Upper lobe of right lung (tissue), 1 donor: ENCODE results near the gene CEP68. TPM values are rescaled to one million over a fixed set of nuclear protein-coding genes. Genes with fewer than 3 reads are reported as not detected.

Source experiments
- ATAC-seq: fragments of 200-7000 bp; cut with Tn5 transposase; one replicate; pipeline ENCODE4 v1.9.1; 2020; ENCODE audit warnings: mild to moderate bottlenecking, moderate library complexity
- DNase-seq: peaks from one replicate; pipeline ENCODE4 v3.0.0-alpha.2; 2020
- H3K27ac ChIP-seq: fragments of 200-600 bp; one replicate; pipeline ENCODE4 v1.8.0; 2022
- H3K27me3 ChIP-seq: fragments of 200-600 bp; one replicate; pipeline ENCODE4 v1.8.0; 2022; ENCODE audit warnings: mild to moderate bottlenecking
- H3K36me3 ChIP-seq: fragments of 200-600 bp; one replicate; pipeline ENCODE4 v1.8.0; 2022
- H3K4me1 ChIP-seq: fragments of 200-600 bp; one replicate; pipeline ENCODE4 v1.8.0; 2022
- H3K4me3 ChIP-seq: fragments of 200-600 bp; one replicate; pipeline ENCODE4 v1.8.0; 2022; ENCODE audit warnings: mild to moderate bottlenecking
- H3K9me3 ChIP-seq: fragments of 200-600 bp; one replicate; pipeline ENCODE4 v1.8.0; 2022
- CTCF ChIP-seq: fragments of 200-600 bp; IDR thresholded peaks from one replicate; pipeline ENCODE4 v1.8.0; 2022; ENCODE audit warnings: antibody characterized with exemption
- intact Hi-C: fragments of 100-400 bp; cut with DNase I; formaldehyde crosslinking; loops from one replicate; pipeline ENCODE4 v1.11.0; 2022
- long read RNA-seq: library from polyadenylated mRNA; unstranded; transcript quantifications from one replicate; pipeline ENCODE4 v2.0.0, GENCODE V29; 2021
- total RNA-seq: library from RNA; stranded (reverse); fragmentation: NEBNext Ultra II Directional; extraction: Animal tissue kit (Norgen Biotek cat#: 25700); gene quantifications from one replicate; pipeline ENCODE4 v1.2.1, GENCODE V29; 2021
- donor health status: DM: no; HTN: yes; CAD: no; lungs with severe emphysema.

Gene CEP68
- 16.0 TPM for total RNA-seq
- long read RNA-seq, full-length matches to known transcripts, result 7 of 50 reads
- long read RNA-seq, partial matches to known transcripts, result 20 of 50 reads
- long read RNA-seq, other reads (novel, unspliced or antisense), result 23 of 50 reads

DNA sequence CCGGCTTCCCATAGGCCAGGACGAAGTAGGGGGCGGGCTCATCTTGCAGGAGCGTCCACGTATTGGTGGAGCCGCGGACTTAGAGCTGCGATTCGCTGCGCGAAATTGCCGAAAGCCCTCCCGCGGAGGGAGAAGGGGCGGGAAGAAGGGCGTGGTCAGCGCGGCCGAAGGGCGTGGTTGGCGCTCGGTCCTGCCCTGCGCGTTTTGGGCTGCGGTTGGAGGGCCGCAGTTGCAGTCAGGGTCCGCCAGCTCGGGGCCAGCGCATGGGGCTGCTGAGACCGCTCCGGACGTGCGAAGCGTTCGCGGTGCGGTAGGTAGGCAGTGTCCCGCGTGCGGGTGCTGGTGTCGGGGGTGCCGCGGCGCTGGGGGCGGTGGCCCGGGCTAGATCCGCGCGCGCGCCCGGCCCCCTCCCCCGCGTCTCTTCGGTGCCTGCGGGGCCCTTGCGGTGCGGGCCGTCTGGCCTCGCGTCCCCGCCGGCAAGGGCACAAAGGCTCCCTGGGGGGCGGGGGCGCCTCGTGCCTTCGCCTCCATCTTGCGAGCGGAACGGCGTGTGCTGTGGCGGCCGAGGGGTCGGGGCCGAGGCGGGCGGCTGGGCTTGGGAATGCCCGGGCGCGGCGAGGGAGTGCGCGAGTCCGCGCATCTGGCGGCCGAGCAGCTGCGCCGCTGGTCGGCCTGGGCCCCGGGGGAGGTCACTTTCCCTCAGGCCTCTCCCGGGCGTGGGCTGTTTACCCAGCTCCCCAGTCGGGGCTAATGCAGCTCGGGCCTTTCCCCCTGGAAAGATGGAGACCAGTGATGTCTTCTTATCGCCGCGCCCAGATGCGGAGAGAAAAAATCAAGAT is at the start of gene CEP68:
Gene CEP68, plus strand, starts transcription at position 202 of the 839 bp plus-strand sequence. CDS start 13,029 bp downstream, outside the sequence.
- TF ChIP-seq CTCF, result no peak
- Histone ChIP-seq H3K27me3 (no peaks in the 10 kb centered on the region), H3K27ac (peak within 1 kb of the TSS; percentile 85), H3K4me1 (peaks cover 23% of the 10 kb centered on the region), H3K36me3 (no peaks in the 10 kb centered on the region), H3K4me3 (peak within 1 kb of the TSS; percentile 86), H3K9me3 (no peaks in the 10 kb centered on the region)
- intact Hi-C loops, result no loop called here
- DNase-seq, result peak; percentile 98
- ATAC-seq, result peak; percentile 98

- intact Hi-C loops, result no loop called here
- H3K4me1 ChIP-seq, result peaks cover 6% of the 10 kb centered on the region
- H3K27ac ChIP-seq, result no peak overlapping the region
- ATAC-seq (no peak), DNase-seq (no peak)
- no peak for TF ChIP-seq CTCF
- H3K9me3 ChIP-seq, result no peaks in the 10 kb centered on the region
- no peaks in the 10 kb centered on the region for H3K27me3 ChIP-seq
- no peak overlapping the region for H3K4me3 ChIP-seq
- peaks cover 20% of the 10 kb centered on the region for H3K36me3 ChIP-seq
Observed at GRCh38 chr2:65013776-65014175, 42.4 kb upstream of the CEP68 start.

GRCh38 chr2:65015731-65016130 is 40.5 kb upstream of the CEP68 start:
- no peak for TF ChIP-seq CTCF
- no peak for ATAC-seq
- no peak for DNase-seq

DNA sequence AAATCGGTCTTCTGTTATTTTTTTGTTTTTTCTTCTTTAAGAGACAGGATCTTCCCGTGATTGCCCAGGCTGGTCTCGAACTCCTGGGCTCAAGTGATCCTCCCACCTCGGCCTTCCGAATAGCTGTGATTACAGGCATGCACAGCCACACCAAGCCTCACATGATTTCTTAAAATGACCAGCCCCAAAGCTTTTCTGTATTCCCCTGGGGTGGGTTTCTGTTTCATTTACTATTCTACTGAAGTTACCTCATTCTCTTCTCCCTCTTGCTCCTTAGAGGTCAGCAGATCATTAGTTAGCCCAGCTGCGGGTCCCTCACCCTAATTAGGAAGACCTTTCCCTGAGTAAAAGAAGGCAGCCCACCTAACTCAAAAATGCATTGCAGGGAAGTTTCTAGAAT is 39.4 kb upstream of the CEP68 start:
- Histone ChIP-seq H3K4me3 (no peak overlapping the region), H3K4me1 (peaks cover 6% of the 10 kb centered on the region), H3K36me3 (peaks cover 8% of the 10 kb centered on the region), H3K9me3 (no peaks in the 10 kb centered on the region), H3K27ac (no peak overlapping the region), H3K27me3 (no peaks in the 10 kb centered on the region)
- no peak for TF ChIP-seq CTCF
- DNase-seq (no peak), ATAC-seq (no peak)
- intact Hi-C loops, result no loop called here

More at GRCh38 chr2:65015731-65016130, 40.5 kb upstream of the CEP68 start:
- no peaks in the 10 kb centered on the region for H3K27me3 ChIP-seq
- intact Hi-C loops, result no loop called here
- H3K27ac ChIP-seq, result no peak overlapping the region
- H3K4me3 ChIP-seq, result no peak overlapping the region
- H3K4me1 ChIP-seq, result peaks cover 6% of the 10 kb centered on the region
- no peaks in the 10 kb centered on the region for H3K9me3 ChIP-seq
- H3K36me3 ChIP-seq, result peaks cover 14% of the 10 kb centered on the region

DNA sequence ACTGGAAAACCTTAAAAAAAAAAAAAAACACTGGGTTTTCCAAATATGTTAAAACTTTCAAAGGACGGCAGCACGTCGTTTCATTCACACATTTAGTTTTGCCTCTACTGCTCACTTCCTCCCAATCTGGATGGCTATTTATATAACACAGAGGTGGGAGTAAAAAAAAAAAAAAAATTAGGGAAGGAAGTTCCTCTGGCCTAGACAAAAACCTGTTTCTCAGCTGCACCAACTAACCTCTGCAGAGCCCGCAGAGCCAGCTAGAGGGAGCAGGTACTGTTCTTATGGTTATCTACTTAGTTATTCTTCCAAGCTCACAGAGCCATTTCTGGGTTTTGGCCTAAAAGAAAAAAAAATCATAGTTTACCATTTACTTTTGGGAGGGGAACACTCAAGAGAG is 38.9 kb upstream of the CEP68 start:
- H3K4me1 ChIP-seq, result peaks cover 6% of the 10 kb centered on the region
- ATAC-seq (peak; percentile 74), DNase-seq (no peak)
- no peaks in the 10 kb centered on the region for H3K9me3 ChIP-seq
- intact Hi-C loops, result no loop called here
- peak overlapping the region; percentile 55 for H3K27ac ChIP-seq
- TF ChIP-seq CTCF, result peak; percentile 28
- H3K36me3 ChIP-seq, result peaks cover 8% of the 10 kb centered on the region
- H3K27me3 ChIP-seq, result no peaks in the 10 kb centered on the region
- H3K4me3 ChIP-seq, result no peak overlapping the region
